GM12878 (cell line): ENCODE results near the gene TUBA8.

ENCODE experiments used
- BCL11A ChIP-seq: IDR thresholded peaks from 2 replicates; pipeline ENCODE4 v1.6.1; 2011; ENCODE audit warnings: low read depth, low read length
- CTCF ChIP-seq, 3 experiments: IDR thresholded peaks in 2 of 3; conservative IDR thresholded peaks in 1 of 3; 2 replicates each; pipeline ENCODE4 v1.5.1; 2011; ENCODE audit warnings: low read depth in 3 of 3, low read length in 3 of 3, mild to moderate bottlenecking in 3 of 3, control low read depth in 2 of 3, moderate library complexity in 2 of 3, inconsistent platforms in 1 of 3, mixed read lengths in 1 of 3; ENCODE audit not compliant: control insufficient read depth in 2 of 3, insufficient read depth in 1 of 3; ENCODE audit errors: extremely low read depth in 1 of 3
- HDAC6 ChIP-seq: fragments of 200-600 bp; sonication (generic); IDR thresholded peaks from one replicate; pipeline ENCODE4 v1.8.0; 2017; ENCODE audit warnings: antibody characterized with exemption; ENCODE audit not compliant: unreplicated experiment
- JUNB ChIP-seq: IDR thresholded peaks from 2 replicates; pipeline ENCODE4 v1.6.1; 2016; ENCODE audit warnings: antibody characterized with exemption, mild to moderate bottlenecking
- SREBF2 ChIP-seq: IDR thresholded peaks from 2 replicates; pipeline ENCODE4 v1.6.1; 2012; ENCODE audit warnings: mild to moderate bottlenecking, low read length
- TF ChIP-seq, protein P1 (sequence below): fragments of 450-650 bp; formaldehyde crosslinking; IDR thresholded peaks from 2 replicates; pipeline ENCODE4 v1.5.0; 2022; ENCODE audit warnings: mild to moderate bottlenecking, missing genetic modification characterization

- no peak for TF ChIP-seq HDAC6
- no peak for TF ChIP-seq JUNB
- no peak for TF ChIP-seq SREBF2
- TF ChIP-seq, protein P1, sequence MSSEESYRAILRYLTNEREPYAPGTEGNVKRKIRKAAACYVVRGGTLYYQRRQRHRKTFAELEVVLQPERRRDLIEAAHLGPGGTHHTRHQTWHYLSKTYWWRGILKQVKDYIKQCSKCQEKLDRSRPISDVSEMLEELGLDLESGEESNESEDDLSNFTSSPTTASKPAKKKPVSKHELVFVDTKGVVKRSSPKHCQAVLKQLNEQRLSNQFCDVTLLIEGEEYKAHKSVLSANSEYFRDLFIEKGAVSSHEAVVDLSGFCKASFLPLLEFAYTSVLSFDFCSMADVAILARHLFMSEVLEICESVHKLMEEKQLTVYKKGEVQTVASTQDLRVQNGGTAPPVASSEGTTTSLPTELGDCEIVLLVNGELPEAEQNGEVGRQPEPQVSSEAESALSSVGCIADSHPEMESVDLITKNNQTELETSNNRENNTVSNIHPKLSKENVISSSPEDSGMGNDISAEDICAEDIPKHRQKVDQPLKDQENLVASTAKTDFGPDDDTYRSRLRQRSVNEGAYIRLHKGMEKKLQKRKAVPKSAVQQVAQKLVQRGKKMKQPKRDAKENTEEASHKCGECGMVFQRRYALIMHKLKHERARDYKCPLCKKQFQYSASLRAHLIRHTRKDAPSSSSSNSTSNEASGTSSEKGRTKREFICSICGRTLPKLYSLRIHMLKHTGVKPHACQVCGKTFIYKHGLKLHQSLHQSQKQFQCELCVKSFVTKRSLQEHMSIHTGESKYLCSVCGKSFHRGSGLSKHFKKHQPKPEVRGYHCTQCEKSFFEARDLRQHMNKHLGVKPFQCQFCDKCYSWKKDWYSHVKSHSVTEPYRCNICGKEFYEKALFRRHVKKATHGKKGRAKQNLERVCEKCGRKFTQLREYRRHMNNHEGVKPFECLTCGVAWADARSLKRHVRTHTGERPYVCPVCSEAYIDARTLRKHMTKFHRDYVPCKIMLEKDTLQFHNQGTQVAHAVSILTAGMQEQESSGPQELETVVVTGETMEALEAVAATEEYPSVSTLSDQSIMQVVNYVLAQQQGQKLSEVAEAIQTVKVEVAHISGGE (CRISPR knock-in tag): no peak
- no peak for TF ChIP-seq CTCF (IDR thresholded peaks at IDR 0.05 in 2 of 3, conservative IDR thresholded peaks at IDR 0.05 in 1 of 3; ENCODE audit: control insufficient read depth in 2 of 3, extremely low read depth in 1 of 3, insufficient read depth in 1 of 3, low read depth in 3 of 3, low read length in 3 of 3)
- TF ChIP-seq BCL11A: no peak
Observed at GRCh38 chr22:18130699-18131429, 20.3 kb downstream of the TUBA8 start.
